Adrenal gland (tissue), 5 donors: ENCODE results near the gene SLC32A1.

ENCODE experiments used
- POLR2A ChIP-seq, 2 donors: fragments of 450-650 bp; IDR thresholded peaks; one replicate each; pipeline ENCODE4 v1.6.1; 2017; ENCODE audit warnings: antibody characterized with exemption in 2 of 2, mild to moderate bottlenecking in 2 of 2, moderate library complexity in 1 of 2
- TF ChIP-seq, protein P1 (sequence below), 6 experiments: fragments of 450-650 bp in 4 of 6; fragments of 200-600 bp in 2 of 6; sonication (generic) in 1 of 6; IDR thresholded peaks; 1 replicate in 5 of 6; 2 replicates in 1 of 6; pipeline versions ENCODE4 v1.5.1 to v1.8.0; 2016 to 2021; ENCODE audit warnings: antibody characterized with exemption in 6 of 6, mild to moderate bottlenecking in 2 of 6, moderate library complexity in 1 of 6
- donor health status: DM: no; HTN: no; CAD: no.

DNA sequence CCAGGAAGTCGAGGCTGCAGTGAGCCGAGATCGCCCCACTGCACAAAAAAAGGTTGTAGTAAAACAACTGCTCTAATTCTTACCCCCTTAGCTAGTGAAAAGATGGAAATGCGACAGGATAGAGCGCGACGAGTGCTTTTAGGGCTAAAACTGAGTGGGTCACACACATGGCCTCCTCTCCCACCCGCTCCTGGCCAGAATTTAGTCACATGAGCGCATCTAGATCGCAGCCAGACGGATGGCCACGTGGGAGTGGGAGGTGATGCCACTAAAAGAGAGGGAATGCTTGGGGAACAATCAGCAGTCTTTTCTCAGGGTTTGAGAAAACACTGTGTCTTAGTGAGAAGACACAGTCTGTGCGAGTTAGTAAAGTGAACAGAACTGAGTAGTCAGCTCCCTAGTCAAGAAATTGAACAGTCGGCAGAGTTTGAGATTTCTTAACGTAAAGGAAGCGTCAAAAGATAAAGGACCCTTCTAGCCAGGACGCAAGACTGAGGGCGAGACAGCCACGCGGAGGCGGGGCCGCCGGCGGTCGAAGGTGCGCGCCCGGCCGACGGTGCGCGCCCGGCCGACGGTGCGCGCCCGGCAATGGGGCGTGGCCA is 23.3 kb downstream of the SLC32A1 start:
- TF ChIP-seq, protein P1, sequence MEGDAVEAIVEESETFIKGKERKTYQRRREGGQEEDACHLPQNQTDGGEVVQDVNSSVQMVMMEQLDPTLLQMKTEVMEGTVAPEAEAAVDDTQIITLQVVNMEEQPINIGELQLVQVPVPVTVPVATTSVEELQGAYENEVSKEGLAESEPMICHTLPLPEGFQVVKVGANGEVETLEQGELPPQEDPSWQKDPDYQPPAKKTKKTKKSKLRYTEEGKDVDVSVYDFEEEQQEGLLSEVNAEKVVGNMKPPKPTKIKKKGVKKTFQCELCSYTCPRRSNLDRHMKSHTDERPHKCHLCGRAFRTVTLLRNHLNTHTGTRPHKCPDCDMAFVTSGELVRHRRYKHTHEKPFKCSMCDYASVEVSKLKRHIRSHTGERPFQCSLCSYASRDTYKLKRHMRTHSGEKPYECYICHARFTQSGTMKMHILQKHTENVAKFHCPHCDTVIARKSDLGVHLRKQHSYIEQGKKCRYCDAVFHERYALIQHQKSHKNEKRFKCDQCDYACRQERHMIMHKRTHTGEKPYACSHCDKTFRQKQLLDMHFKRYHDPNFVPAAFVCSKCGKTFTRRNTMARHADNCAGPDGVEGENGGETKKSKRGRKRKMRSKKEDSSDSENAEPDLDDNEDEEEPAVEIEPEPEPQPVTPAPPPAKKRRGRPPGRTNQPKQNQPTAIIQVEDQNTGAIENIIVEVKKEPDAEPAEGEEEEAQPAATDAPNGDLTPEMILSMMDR (IDR thresholded peaks at IDR 0.05): no peak
- TF ChIP-seq POLR2A (IDR thresholded peaks at IDR 0.05): no peak
